ENCODE results near the gene L3MBTL4.

DNA sequence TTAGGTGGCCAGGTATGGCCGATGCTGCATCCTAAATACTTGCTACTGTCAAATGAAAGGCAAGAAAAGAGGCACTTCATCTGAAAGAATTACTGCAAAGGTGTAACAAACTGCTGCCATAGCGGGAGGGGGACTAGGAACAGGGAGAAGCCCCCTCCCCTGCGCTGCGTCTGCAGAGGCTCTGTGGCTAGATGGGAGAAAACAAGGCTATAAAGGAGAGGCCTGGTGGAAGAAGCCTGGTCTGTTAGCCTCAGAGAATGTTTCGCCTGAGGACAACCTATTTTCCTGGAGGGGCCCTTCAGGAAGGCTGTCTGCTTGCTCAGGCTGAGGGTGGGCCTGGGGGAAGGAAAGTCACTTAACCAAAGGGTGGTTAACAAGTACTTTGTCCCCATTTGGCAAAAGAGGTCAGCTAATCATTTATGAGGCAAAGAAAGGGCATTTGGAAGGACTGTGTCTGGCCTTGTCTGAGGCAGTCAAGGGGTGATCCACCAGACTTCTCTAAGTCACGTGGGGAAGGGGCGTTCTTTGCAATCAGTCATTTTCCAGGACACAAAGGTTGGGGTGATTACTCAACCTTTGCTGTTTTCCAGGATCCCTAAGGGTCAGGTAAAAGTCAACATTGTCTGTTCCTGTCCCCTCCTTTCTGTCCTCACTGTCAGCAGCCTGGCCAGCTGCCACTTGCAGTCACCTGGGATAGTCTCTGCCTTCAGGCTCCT, 416.4 kb downstream of the L3MBTL4 start:
- TF ChIP-seq, protein P1, sequence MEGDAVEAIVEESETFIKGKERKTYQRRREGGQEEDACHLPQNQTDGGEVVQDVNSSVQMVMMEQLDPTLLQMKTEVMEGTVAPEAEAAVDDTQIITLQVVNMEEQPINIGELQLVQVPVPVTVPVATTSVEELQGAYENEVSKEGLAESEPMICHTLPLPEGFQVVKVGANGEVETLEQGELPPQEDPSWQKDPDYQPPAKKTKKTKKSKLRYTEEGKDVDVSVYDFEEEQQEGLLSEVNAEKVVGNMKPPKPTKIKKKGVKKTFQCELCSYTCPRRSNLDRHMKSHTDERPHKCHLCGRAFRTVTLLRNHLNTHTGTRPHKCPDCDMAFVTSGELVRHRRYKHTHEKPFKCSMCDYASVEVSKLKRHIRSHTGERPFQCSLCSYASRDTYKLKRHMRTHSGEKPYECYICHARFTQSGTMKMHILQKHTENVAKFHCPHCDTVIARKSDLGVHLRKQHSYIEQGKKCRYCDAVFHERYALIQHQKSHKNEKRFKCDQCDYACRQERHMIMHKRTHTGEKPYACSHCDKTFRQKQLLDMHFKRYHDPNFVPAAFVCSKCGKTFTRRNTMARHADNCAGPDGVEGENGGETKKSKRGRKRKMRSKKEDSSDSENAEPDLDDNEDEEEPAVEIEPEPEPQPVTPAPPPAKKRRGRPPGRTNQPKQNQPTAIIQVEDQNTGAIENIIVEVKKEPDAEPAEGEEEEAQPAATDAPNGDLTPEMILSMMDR (IDR thresholded peaks at IDR 0.05) = no peak
- TF ChIP-seq POLR2A (IDR thresholded peaks at IDR 0.05) = no peak

Data from adrenal gland (tissue), 5 donors.